A549 (cell line): Measurements from ENCODE around the gene BTF3. TPM values are rescaled to one million over a fixed set of nuclear protein-coding genes. Genes with fewer than 3 reads are reported as not detected.

Experiments used
- ATAC-seq, 2 experiments: fragments of 200-7000 bp in 1 of 2; fragments of >200 bp in 1 of 2; cut with Nextera tagmentation in 1 of 2; cut with Tn5 transposase in 1 of 2; 3 replicates each; pipeline versions ENCODE4 v1.8.0 to v1.9.1; 2018 to 2020; ENCODE audit warnings: mild to moderate bottlenecking in 1 of 2, moderate library complexity in 1 of 2
- CTCF ChIA-PET: fragments of 300-600 bp; sonication (Branson Sonifier 250); formaldehyde crosslinking; extraction: SDS; loops from one replicate; lab custom pipeline; 2021; ENCODE audit warnings: antibody characterized with exemption, inconsistent platforms; lab: Yijun Ruan, JAX
- POLR2A ChIA-PET: fragments of 350-600 bp; formaldehyde crosslinking; extraction: SDS; loops from one replicate; lab custom pipeline; 2021; ENCODE audit warnings: antibody characterized with exemption, inconsistent platforms; lab: Yijun Ruan, JAX
- DNase-seq, 2 experiments: peaks; one replicate each; pipeline versions ENCODE4 v3.0.0 to v3.0.0-alpha.2; 2011 to 2016; ENCODE audit warnings: low read depth in 1 of 2, low spot score in 1 of 2
- FAIRE-seq: peaks from 2 replicates; lab custom pipeline; 2011; peaks lifted over from hg19 to GRCh38; lab: Jason Lieb, UNC
- H3K27ac ChIP-seq, 2 experiments: fragments of >200 bp; sonication (Bioruptor Twin); formaldehyde crosslinking; 3 replicates each; pipeline ENCODE4 v1.5.1; 2016 to 2017
- H3K4me1 ChIP-seq: fragments of >200 bp; sonication (Bioruptor Twin); formaldehyde crosslinking; 3 replicates; pipeline ENCODE4 v1.6.1; 2016
- H3K4me2 ChIP-seq: fragments of >200 bp; sonication (Bioruptor Twin); formaldehyde crosslinking; 3 replicates; pipeline ENCODE4 v1.6.1; 2016
- H3K4me3 ChIP-seq: fragments of >200 bp; sonication (Bioruptor Twin); formaldehyde crosslinking; 3 replicates; pipeline ENCODE4 v1.5.1; 2016
- H3K9me3 ChIP-seq: fragments of >200 bp; sonication (Bioruptor Twin); formaldehyde crosslinking; 3 replicates; pipeline ENCODE4 v1.6.1; 2016
- ATOH8 ChIP-seq: fragments of 250-450 bp; sonication (Bioruptor Pico); IDR thresholded peaks from 2 replicates; pipeline ENCODE4 v1.5.0; 2020; ENCODE audit warnings: low read depth, mild to moderate bottlenecking, moderate library complexity
- CHD4 ChIP-seq: fragments of 200-600 bp; sonication (generic); IDR thresholded peaks from 2 replicates; pipeline ENCODE4 v1.6.1; 2016; ENCODE audit warnings: antibody characterized with exemption, mild to moderate bottlenecking, borderline replicate concordance
- CTCF ChIP-seq: fragments of >200 bp; sonication (Bioruptor Twin); formaldehyde crosslinking; IDR thresholded peaks from 3 replicates; pipeline ENCODE4 v1.5.1; 2016
- FOSB ChIP-seq: fragments of 250-450 bp; sonication (Bioruptor Pico); IDR thresholded peaks from 2 replicates; pipeline ENCODE4 v1.5.0; 2020; ENCODE audit warnings: mild to moderate bottlenecking, moderate library complexity
- HDAC2 ChIP-seq: fragments of 200-600 bp; sonication (generic); IDR thresholded peaks from 2 replicates; pipeline ENCODE4 v1.6.1; 2016
- HES2 ChIP-seq: fragments of >200 bp; sonication (Bioruptor Twin); formaldehyde crosslinking; IDR thresholded peaks from 2 replicates; pipeline ENCODE4 v1.6.1; 2016
- JUNB ChIP-seq: fragments of >200 bp; sonication (Bioruptor Twin); formaldehyde crosslinking; IDR thresholded peaks from 2 replicates; pipeline ENCODE4 v1.6.1; 2016
- MAZ ChIP-seq: fragments of 150-350 bp; IDR thresholded peaks from 2 replicates; pipeline ENCODE4 v1.6.1; 2014; ENCODE audit warnings: antibody characterized with exemption, low read depth, low read length, borderline replicate concordance
- NFE2L2 ChIP-seq: fragments of 150-350 bp; conservative IDR thresholded peaks from 2 replicates; pipeline ENCODE4 v1.6.1; 2014; ENCODE audit warnings: low read length
- RAD21 ChIP-seq, 2 experiments: fragments of >200 bp in 1 of 2; sonication (Bioruptor Twin) in 1 of 2; formaldehyde crosslinking in 1 of 2; IDR thresholded peaks in 1 of 2; conservative IDR thresholded peaks in 1 of 2; 2 replicates in 1 of 2; 3 replicates in 1 of 2; pipeline ENCODE4 v1.6.1; 2012 to 2018; ENCODE audit warnings: inconsistent platforms in 1 of 2
- REST ChIP-seq: fragments of 200-600 bp; sonication (generic); IDR thresholded peaks from 2 replicates; pipeline ENCODE4 v1.6.1; 2016; ENCODE audit warnings: antibody characterized with exemption, mild to moderate bottlenecking, moderate library complexity
- SREBF2 ChIP-seq: fragments of 450-650 bp; IDR thresholded peaks from 2 replicates; pipeline ENCODE4 v1.6.1; 2014; ENCODE audit warnings: mild to moderate bottlenecking, moderate library complexity
- USF2 ChIP-seq: fragments of 450-650 bp; IDR thresholded peaks from 2 replicates; pipeline ENCODE4 v1.6.1; 2014; ENCODE audit warnings: antibody characterized with exemption
- ZFP36 ChIP-seq: fragments of 450-650 bp; IDR thresholded peaks from 2 replicates; pipeline ENCODE4 v1.6.1; 2014; ENCODE audit warnings: borderline replicate concordance; ENCODE audit not compliant: partially characterized antibody
- WGBS: methylation state at CpG from one replicate; pipeline ENCODE4 v1.1.6; 2017; ENCODE audit errors: missing lambda C conversion rate; 5-methylcytosine and 5-hydroxymethylcytosine counted together
- polyA plus RNA-seq, 4 experiments: library from polyadenylated mRNA; depleted of rRNA in 3 of 4; stranded (reverse); fragments of >200 nt; fragmentation: RNase III in 1 of 4; extraction: RNeasy Plus Mini Kit Qiagen cat#74134 plus additional on column Dnase treatment in 1 of 4; gene quantifications; 2 replicates in 3 of 4; 3 replicates in 1 of 4; pipeline ENCODE4 v1.2.3, GENCODE V29; 2011 to 2017

The BTF3 gene
- polyA plus RNA-seq, 2 of the 4 experiments (the other 2 are of a cell fraction) = 1,048 to 1,159 TPM

GRCh38 chr5:73534971-73535370 lies 36.7 kb downstream of the BTF3 start:
- no peak overlapping the region for H3K4me2 ChIP-seq
- H3K27ac ChIP-seq = no peak overlapping the region
- no peak for ATAC-seq
- WGBS = 51% methylated on average over 2 of the region's 2 CpGs
- H3K9me3 ChIP-seq = peaks cover 15% of the 10 kb centered on the region
- no peak for FAIRE-seq
- CTCF ChIA-PET = interaction anchor here (0.9 to 12.3 kb wide), 8 partner anchors 8 to 441 kb away, joined by 3 to 193 read pairs (median 4); partner anchors contain the start of gene BTF3
- TF ChIP-seq REST (no peak), CTCF (no peak), ATOH8 (CRISPR knock-in tag) (no peak), ZFP36 (no peak), FOSB (no peak), RAD21 (conservative IDR thresholded peaks at IDR 0.05 in 1 of 2, IDR thresholded peaks at IDR 0.05 in 1 of 2) (no peak), MAZ (no peak), HDAC2 (no peak), HES2 (no peak), CHD4 (no peak), SREBF2 (no peak), NFE2L2 (no peak), JUNB (no peak)
- H3K4me1 ChIP-seq = no peaks in the 10 kb centered on the region; the same call in 2 of the 3 replicates
- DNase-seq = no peak
- H3K4me3 ChIP-seq = no peak overlapping the region
- POLR2A ChIA-PET = no interaction called here

GRCh38 chr5:73539730-73540129 lies 41.5 kb downstream of the BTF3 start:
- TF ChIP-seq CTCF = no peak
- TF ChIP-seq USF2 = no peak
- Histone ChIP-seq H3K4me2 (no peak overlapping the region), H3K9me3 (peaks cover 9% of the 10 kb centered on the region), H3K4me3 (no peak overlapping the region), H3K4me1 (peaks cover 36% of the 10 kb centered on the region), H3K27ac (peak overlapping the region; percentile 80 to 84; a peak in 2 of 6 replicates)
- 88% methylated on average over 2 of the region's 2 CpGs for WGBS
- CTCF ChIA-PET = interaction anchor here (1.0 to 12.3 kb wide), 5 partner anchors 9 to 85 kb away, joined by 3 to 193 read pairs (median 4); no protein-coding TSS in a partner anchor
- POLR2A ChIA-PET = no interaction called here
- no peak for DNase-seq
- no peak for FAIRE-seq
- ATAC-seq = no peak
